ENCODE measurements around the gene CDH4.

CDH4 gene

GRCh38 chr20:61817575-61817974, 565.5 kb downstream of the CDH4 start:
- DNase-seq (ENCODE audit: low read depth in 1 of 2, low spot score in 1 of 2), result no peak
- Histone ChIP-seq H3K27me3 (ENCODE audit: insufficient read depth, poor library complexity, severe bottlenecking) (peaks cover 2% of the 10 kb centered on the region), H3K4me3 (replicated peaks; ENCODE audit: insufficient read depth, low read length) (no peak overlapping the region), H3K27ac (replicated peaks) (no peak overlapping the region)
- TF ChIP-seq REST (IDR thresholded peaks at IDR 0.05; ENCODE audit: insufficient replicate concordance, low read depth), result no peak
- TF ChIP-seq, protein P1, sequence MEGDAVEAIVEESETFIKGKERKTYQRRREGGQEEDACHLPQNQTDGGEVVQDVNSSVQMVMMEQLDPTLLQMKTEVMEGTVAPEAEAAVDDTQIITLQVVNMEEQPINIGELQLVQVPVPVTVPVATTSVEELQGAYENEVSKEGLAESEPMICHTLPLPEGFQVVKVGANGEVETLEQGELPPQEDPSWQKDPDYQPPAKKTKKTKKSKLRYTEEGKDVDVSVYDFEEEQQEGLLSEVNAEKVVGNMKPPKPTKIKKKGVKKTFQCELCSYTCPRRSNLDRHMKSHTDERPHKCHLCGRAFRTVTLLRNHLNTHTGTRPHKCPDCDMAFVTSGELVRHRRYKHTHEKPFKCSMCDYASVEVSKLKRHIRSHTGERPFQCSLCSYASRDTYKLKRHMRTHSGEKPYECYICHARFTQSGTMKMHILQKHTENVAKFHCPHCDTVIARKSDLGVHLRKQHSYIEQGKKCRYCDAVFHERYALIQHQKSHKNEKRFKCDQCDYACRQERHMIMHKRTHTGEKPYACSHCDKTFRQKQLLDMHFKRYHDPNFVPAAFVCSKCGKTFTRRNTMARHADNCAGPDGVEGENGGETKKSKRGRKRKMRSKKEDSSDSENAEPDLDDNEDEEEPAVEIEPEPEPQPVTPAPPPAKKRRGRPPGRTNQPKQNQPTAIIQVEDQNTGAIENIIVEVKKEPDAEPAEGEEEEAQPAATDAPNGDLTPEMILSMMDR (IDR thresholded peaks at IDR 0.05; ENCODE audit: insufficient read depth, low read length), result no peak
- TF ChIP-seq GABPA (IDR thresholded peaks at IDR 0.05; ENCODE audit: low read depth), result no peak
- TF ChIP-seq SPI1 (IDR thresholded peaks at IDR 0.05; ENCODE audit: borderline replicate concordance, low read depth), result no peak
- no peak for TF ChIP-seq POLR2AphosphoS5 (IDR thresholded peaks at IDR 0.05; ENCODE audit: low read depth)

DNA sequence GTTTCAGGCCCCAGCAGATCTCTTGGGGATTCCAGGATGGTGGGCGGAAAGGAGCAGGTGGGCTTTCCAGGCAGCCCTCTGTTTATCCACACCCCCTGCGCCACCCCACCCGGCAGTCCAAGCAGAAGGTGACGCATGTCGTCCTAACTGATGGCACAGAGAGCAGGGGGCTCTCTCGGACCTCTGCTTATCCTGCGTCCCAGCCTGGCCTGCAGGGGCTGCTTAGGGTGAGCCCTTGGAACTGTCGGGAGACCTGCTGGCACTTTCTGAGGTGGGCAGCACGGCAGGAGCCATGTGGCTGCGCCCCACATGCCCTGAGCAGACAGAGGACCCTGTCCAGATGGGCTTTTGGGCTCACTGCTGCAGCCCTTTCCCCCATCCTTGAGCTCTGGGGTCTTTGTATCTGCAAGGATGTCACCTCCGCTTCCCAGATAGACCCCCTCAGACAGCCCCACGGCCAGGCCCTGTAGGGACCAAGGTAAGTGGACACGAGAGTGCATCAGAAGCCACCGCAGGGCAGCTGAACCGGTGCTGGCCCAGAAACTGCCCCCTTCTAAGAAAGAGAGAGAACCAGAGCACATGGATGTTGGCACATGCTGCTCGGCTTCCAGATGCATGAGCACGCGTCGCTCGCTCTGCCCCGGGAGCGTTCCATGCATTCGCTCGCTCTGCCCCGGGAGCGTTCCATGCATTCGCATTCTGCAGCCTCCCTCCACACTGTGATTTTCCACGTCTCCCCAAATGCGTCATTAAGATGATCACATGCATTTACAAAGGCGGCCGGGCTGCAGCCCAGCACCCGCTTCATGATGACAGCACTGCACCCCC, 566.9 kb downstream of the CDH4 start:
- no peak overlapping the region for H3K27ac ChIP-seq (replicated peaks)
- no peak for DNase-seq (ENCODE audit: low read depth in 1 of 2, low spot score in 1 of 2)
- H3K4me3 ChIP-seq (replicated peaks; ENCODE audit: insufficient read depth, low read length), result no peak overlapping the region
- H3K27me3 ChIP-seq (ENCODE audit: insufficient read depth, poor library complexity, severe bottlenecking), result peaks cover 2% of the 10 kb centered on the region
- no peak for TF ChIP-seq POLR2AphosphoS5 (IDR thresholded peaks at IDR 0.05; ENCODE audit: low read depth)
- TF ChIP-seq REST (IDR thresholded peaks at IDR 0.05; ENCODE audit: insufficient replicate concordance, low read depth), result no peak
- TF ChIP-seq SPI1 (IDR thresholded peaks at IDR 0.05; ENCODE audit: borderline replicate concordance, low read depth), result no peak
- TF ChIP-seq, protein P1 (IDR thresholded peaks at IDR 0.05; ENCODE audit: insufficient read depth, low read length), result no peak
- TF ChIP-seq GABPA (IDR thresholded peaks at IDR 0.05; ENCODE audit: low read depth), result no peak

DNA sequence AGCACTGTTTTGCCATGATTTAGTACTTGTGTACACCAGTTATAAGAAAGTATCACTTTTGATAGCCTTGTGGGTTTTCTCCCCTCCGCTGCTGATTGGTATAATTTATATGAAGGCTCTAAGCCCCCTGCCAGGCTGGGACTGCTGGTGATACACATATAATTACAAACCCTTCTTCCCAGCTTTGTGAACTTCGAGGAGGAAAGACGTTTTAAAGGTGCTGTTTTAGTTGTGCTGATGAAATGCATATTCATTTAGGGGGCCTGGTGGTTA, 567.4 kb downstream of the CDH4 start:
- no peak overlapping the region for H3K27ac ChIP-seq (replicated peaks)
- peaks cover 2% of the 10 kb centered on the region for H3K27me3 ChIP-seq (ENCODE audit: insufficient read depth, poor library complexity, severe bottlenecking)
- TF ChIP-seq POLR2AphosphoS5 (IDR thresholded peaks at IDR 0.05; ENCODE audit: low read depth) (no peak), SPI1 (IDR thresholded peaks at IDR 0.05; ENCODE audit: borderline replicate concordance, low read depth) (no peak), REST (IDR thresholded peaks at IDR 0.05; ENCODE audit: insufficient replicate concordance, low read depth) (no peak), GABPA (IDR thresholded peaks at IDR 0.05; ENCODE audit: low read depth) (no peak)
- TF ChIP-seq, protein P1 (IDR thresholded peaks at IDR 0.05; ENCODE audit: insufficient read depth, low read length), result no peak
- DNase-seq (ENCODE audit: low read depth in 1 of 2, low spot score in 1 of 2), result no peak
- H3K4me3 ChIP-seq (replicated peaks; ENCODE audit: insufficient read depth, low read length), result no peak overlapping the region
